T-helper 1 cell (primary cell): ENCODE results near the gene PITPNB.

Source experiments
- DNase-seq, 5 donors: peaks; one replicate each; pipeline ENCODE4 v3.0.0-alpha.2; 2012 to 2020

Gene PITPNB

DNA sequence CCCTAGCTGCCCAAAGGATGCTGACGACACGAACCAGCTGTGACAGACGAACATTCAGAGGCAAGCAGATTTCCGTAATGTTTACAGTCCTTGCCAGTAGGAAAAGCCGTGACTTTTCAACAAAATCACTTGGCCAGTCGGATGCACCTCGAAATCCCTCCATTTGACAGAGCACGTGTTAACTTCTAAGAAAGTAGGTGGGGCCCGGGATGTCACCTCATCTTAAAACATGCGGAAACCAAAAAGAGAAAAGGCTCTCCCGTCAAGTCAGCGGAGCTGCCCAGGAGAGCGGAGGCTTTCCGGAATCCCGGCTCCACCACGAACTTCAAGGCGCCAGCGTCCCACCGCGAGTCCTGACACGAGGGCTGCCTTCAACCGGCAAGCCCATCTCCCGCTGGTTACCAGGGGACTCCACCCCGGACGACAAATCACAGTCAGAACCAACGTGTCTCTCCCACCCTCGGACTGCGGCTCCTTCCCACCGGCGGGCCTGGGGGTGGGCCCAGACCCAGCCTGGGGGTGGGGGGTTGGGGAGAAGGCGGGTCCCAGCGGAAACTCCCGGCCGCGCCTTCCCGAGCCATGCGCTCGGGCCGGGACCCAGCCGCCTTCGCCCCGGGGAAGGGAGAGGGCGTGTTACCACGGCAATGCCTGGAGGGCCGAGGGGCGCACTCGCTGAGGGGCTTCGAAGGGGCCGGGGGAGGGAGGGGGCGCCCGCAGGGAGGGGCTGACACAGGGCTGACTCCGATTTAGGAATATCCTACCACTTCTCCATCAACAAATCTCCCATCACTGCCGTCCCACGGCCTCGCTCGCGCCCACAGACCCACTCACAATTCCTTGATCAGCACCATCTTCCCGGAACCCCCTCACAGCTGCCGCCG is 475 bp downstream of the PITPNB start:
- DNase-seq, result peak; percentile 18 to 51 (median 34)

DNA sequence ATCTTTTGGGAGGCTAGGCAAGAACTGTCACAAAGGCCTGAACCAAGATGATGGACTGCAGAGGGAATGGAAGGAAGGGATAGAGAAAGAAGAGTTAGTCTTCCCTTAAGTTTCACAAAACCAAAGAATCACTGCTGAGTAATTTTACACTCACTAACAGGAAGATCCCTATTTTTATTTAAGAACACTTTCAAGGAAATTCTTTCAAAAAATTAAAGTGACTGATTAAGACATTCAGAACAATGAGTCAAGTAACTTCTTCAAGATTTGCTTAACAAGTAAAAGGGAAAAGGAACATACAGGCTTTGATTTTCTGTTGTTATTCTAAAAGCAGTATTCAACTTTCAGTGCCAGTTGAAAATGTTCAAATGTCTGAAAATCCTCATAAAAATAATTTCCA is 3.1 kb downstream of the PITPNB start:
- no peak for DNase-seq

DNA sequence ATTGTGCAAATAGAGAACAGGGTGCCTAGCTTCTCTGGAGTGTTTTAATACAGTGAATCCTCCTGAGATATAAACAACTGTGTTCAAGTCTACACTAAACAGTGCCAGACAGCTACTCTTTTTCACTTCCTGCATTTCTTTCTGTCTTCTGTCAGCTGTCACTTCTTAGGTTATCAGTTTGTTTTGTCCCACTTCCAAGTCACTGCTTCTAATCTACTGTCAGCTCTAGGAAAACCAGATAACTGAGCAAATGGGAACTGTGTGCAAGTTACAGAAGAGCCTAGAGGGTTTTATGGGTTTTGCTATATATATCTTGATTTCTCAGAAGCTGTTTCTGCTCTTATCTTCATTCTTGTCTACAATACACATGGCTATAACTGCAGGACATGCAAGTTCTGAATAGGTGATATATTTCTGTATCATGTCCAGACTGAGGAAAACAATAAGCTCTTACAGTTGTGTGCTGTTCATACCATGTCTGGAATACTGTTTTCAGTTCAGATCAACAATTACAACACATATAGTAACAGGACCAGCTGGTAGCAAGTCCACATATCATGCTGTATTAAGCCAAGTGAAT is 5.8 kb downstream of the PITPNB start:
- no peak for DNase-seq

DNA sequence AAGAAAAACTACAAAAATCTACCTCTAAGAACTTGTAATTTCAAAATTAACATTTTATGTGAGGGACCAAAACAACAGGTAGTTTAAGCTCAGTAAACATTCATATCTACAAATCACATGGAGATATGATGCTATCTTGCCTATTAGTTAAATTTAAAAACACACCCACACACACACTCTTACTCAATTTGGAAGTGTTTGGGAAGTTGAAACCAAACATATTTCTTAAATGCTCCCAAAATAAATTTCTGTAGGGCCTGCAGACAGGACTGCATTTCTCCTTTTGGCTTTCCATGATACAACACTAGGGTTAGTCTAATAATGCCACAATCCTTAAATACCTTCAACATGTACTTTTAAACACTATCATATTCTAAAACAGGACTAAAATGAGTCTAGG is 7.0 kb downstream of the PITPNB start:
- DNase-seq, result no peak

DNA sequence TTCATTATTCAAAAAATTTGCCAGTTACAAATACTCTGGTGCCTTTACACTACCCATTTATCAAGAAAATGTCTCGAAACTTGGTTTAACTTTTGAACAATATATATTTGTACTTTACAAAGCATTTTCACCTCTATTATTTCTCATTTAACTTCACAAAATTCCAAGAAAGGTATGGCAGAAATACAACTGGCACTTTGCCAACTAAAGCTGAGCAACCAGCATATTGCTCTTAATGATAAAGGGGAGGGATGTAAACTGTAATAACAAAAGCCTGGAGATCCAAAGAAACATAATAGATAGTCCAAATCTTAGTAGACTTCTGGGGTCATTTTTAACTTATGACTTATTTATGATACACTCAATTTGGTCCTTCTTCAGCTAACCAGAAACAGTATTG is 7.7 kb downstream of the PITPNB start:
- no peak for DNase-seq

DNA sequence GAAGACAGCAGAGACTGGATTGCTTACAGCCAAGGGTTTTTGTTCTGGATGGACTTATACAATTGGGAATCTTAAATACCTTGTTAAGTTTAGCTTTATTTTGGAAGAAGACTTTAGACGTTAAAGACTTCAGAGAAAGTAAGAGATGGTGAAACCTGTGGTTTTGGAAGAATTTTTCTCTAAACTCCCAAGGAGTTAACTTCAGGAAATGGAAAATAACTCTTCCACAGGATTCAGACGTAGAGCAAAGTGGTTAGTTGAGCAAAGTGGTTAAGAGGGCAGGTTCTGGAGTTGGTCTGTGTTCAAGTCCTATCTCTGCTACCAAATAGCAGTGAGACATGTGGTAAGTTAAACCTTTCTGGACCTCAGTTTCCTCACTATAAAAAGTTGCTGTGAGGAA is 12.8 kb downstream of the PITPNB start:
- no peak for DNase-seq

DNA sequence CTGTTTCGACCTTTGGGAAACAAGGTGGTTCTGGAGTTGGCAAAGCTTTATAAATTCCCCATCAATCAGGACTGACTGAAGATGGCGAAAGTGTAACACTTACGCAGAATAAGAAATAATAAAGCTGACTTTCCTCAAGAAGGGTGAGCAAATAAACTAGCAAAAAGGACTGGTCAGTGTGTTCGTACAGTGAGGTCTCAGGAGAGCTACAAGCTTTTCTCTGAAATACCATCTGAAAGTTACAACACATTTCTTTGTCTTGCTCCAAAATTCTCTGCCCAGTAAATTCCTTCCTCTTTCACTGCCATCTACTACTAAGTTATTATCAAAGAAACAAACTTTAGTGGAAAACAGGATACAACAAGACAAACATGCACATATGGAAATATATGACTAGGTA is 13.4 kb downstream of the PITPNB start:
- DNase-seq, result no peak

DNA sequence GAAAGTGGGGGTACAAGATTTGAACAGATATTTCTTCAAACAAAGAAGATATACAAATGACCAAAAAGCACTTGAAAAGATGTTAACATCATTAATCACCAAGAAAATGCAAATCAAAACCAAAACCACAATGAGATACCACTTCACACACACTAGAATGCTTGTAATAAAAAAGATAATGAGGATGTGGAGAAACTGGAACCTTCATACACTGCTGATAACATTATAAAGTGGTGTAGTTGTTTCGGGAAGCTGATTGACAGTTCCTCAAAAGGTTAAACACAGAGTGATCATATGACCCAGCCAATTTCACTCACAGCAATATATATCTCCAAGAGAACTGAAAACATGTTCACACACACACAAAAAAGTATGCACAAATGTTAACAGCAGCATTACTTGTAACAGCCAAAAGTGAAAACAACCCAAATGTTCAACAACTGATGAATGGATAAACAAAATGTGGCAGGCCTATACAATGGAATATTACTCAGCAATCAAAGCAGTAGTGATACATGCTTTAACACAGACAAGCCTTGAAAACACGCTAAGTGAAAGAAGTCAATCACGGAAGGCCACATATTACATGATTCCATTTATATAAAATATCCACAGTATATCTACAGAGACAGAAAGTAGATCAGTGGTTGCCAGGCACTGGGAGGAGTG is 15.1 kb downstream of the PITPNB start:
- no peak for DNase-seq

DNA sequence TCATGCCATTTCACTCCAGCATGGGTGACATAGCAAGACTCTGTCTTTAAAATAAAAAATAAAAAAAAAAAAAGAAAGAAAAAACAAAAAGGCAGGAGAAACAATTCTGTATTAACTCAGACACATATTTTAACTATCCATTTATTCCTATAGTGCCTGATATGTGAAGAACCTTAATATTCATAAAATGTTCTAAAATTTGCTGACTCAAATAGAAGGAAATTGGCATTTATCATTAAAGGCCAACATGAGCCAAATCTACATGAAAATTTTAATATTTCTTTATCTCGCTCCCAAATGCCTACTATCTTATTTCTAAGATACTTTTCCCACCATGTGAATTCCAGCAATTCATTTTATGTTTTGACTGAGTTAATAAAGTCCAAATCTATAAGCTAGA is 18.9 kb downstream of the PITPNB start:
- DNase-seq, result no peak

DNA sequence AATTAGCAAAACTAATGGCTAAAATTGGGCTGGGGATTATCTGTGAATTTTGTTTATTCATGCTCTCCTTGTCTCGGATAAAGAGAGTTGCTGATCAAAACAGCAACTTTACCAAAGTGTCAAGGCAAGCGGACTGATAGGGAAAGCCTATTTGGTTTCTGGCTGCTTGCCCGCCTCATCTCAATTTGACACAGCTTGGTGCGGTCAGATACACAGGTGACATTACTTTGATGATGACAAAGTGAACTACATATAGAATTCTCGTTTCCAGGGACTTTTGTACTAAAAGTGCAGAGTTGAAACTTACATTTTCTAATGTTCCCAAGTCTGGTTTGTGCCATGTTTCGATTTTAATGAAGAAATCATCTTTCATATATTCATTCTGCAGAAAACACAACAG is 22.8 kb downstream of the PITPNB start:
- peak in 1 of 5 donors; percentile 19 for DNase-seq

DNA sequence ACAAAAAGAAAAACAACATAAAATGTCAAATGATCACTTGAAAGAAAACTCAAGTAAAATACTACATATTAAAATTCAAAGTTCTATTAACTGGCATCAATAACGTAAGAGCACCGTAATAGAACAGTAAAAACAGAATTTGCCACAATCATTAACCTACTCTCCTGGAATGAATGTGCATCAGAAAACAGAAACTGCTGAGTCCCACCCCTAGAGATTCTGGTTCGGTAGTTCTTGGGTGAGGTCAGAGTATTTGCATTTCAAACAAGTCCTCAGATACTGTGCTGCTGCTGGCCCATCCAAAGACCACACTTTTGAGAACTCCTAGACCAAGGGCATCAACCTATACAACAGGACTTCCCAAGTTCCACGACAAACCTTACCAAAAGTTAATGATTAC is 23.5 kb downstream of the PITPNB start:
- DNase-seq, result peak in 1 of 5 donors; percentile 32

DNA sequence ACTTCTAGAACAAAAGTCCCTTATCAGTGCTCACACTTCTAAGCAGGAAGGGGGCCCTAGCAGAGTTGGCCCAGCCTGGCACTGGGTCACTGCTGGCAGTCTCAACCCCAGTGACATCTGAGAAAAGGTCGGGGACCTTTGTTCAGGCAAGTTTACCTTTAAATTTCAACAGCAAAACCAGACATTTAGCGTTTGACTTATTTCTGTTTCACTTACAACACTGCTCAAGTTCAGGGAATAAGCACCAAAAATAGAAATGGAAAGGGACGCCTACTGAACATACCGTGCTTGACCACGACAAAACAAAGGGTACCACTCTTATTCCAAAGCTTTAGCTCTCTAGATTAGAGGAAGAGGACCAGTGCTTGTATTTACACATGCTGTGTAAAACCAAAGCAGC is 26.2 kb downstream of the PITPNB start:
- DNase-seq, result no peak

DNA sequence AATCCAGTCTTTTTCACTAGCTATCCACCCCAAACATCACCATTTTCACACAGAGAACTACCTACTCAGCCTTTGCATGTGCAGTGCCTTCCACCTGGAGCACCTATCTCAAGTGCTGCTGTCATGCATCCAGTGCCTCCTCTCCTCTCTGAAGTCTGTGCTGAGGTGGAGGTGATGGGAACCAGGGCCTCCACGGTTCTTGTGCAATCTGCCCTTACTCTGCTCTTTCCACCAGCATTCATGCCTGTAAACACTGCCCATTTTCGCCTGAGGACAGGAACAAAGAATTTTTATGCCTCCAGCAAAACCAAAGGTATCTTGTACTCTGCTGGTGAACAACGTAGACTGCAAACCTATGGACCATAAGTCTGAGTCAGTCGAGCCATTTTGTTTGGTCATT is 27.0 kb downstream of the PITPNB start:
- DNase-seq, result no peak

DNA sequence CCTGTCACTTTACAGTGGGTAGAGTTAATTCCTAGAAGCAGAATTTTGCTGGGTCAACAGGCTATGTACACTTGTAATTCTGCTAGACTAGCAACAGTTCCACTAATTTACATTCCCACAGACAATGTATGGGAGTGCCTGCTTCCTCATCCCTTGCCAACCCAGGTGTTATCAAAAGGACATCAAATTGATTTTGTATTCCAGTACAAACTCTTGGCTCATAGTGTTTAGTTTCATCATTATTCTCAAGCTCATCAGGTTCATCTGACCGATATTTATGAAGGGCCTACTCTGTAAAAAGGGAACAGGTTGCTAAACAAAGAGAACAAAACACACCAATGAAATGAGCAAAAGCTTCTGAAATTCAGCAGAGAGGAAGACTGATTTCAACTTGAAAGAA is 30.7 kb downstream of the PITPNB start:
- no peak for DNase-seq

DNA sequence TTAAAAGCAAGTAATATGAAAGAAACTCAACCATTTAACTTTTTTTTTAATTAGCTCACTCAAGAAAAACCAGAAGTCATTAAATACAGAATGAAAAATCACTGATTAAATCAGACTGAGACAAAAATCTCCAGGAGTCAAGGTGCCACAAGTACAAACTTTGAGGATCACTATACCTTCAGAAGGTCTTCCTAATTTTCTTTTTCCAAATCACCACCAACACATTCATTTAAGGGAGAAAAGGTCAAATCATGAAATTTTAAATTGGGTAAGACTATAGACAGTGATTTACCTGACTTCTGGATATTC is 32.3 kb downstream of the PITPNB start:
- no peak for DNase-seq

DNA sequence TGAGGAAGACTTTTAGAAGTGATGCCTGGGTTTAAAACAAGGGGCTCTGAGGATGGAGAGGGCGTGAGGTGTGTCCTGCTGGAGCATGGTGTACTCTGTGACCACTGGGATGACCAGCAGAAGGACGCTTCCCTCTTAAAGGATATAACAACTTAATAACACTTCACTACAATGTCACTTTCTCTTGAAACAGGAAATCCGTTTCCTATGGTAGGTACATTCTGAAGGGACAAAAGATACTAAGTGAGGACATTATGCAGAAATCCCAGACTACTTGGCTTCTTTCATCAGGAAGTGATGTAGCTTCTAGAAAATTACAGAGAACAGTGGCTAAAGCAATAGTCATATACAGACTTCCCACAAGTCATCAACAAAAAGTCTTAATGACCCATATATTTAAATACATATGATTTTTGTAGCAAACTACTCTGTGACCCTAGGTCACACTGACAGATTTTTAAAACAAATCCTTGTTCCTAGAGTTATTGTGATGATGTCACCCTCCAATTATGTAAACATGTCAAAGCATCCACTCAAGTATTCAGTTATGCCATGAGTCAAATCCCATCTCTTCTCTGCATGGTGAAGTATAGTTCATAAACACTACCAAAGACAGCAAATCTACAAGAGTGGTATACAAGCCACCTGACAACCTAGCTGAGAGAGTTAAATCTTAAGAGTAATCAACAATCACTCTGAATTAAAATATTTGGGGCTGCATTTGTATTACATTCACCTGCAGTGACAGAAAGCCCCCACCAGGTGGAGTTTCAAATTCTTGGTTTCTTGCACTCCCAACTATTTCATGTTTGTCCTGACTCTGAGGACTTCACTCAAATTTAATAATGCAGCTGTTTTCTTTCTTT is 32.8 kb downstream of the PITPNB start:
- peak in 4 of 5 donors; percentile 8 to 35 (median 16) for DNase-seq

DNA sequence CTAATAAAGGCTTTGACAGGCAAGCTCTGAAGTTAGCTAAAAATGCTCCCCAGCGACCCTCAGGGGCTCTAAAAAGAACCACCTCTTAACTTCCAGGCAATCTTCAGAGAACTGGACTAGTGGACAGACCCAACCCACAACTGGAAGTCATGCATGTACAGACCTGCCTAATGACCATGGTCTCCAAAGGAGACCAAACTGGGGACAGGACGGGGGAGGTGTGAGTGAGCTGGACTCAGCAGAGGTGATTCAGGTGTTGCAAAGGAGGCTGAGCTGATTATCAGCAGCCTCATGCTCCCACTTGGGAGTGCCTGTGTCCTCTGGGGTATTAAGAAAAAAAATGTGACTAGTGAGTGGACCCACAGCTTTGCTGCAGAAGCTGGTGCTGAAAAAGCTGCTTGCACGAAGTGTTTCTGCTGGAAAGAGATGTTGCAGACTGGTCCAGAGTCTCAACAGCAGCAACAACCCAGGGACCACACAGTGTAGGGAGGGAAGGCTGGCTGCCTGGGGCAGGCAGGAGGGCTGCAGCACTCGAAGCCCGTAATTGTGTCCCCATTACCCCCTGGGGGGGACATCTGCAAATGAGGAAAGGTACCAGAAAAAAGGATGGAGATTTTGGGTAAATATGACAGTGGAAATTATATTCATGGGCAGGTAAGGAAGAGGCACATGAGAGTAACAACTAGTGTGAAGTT is 35.3 kb downstream of the PITPNB start:
- DNase-seq, result no peak

DNA sequence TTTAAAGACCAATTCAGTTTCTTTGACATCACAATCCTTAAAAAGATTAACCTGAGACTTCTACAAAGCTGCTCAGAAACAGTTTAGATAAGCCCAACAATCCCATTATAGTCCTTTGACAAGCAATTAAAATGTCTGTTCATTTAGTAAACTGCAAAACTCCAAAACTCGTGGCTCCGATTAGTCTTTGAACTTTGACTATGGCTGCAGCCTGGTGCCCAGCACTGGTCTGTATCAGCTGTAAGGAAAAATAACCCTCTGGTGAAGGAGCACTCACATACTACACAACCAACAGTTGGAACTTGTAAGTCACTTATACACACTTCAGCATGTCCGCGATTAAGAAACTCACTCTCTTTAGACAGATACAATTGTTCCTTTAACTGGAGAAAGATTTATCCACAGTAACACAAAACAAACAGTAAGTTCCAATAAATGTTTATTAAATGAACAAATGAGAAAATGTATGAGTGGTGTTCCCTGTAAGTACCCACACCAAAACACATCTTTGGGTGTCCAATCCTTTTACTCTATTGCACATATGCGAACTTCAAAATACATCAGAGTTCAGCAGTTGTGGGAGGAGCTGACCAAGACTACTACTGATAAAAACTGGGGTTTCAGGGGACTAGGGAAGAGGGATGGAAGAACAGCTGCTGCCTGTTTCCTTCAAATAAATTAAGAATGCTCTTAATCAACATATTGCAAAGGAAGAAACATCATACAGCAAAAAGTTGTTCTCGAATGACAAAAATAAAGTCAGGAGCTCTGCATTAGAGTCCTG is 36.4 kb downstream of the PITPNB start:
- no peak for DNase-seq

DNA sequence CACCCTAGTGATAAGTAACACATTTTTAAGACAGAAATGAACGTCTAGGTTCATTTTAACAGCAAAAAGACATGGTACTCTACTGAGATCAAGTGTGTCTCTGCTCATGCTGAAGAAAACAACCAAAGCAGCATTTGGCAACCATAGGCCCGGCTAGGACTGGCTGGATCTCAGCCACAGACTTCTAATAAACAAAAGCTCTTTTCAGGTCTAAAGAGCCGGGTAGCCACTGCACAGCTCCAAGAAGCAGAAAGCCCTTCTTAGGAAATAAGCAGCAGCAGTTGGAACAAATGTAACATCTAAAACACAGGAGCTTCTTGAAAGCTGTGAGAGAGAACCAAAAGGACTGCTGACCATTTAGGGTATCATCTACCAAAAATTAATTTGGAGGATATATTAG is 37.6 kb downstream of the PITPNB start:
- no peak for DNase-seq

DNA sequence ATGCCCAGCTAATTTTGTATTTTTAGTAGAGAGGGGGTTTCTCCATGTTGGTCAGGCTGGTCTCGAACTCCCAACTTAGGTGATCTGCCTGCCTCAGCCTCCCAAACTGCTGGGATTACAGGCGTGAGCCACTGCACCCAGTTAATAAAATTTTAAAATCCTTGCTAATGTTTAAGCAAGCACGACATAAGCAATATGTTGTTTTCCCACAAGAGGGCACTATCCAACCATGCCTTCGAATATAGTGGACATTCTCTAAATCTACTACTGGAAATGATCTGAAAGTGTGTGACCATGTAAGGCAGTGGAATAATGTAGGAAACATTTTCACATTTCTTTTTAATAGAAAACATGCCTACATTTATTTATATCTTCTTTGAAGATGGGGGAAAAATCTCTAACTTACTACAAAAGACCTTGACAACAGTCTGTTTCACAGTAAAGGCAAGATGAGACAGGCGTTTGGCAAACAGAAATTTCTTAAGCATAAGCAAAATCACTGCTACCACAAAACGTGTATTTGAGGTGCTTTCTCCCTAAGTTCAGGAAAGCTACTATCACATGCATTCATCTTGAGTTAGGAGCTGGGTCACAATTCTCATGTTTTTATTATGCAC is 38.2 kb downstream of the PITPNB start:
- DNase-seq, result peak in 2 of 5 donors; percentile 8 to 31

DNA sequence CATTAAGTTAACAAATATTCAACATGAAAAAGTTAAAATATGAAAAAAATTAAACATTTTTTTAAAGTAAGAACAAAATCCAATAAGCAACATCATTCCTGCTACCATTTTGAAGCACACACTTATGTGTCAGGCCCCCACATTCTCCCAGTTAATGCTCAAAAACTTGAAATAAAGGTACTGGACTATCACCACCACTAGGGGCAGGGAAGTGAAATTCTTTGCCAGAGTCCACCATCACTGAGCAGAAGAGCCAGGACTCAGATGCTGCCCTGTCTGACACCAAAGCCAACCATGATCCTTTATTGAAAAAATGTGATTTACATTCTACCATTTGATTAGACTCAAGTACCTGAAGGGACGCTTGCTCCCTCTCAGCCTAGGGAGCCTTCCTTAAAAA is 39.1 kb downstream of the PITPNB start:
- DNase-seq, result no peak
